ENCODE data around the gene BTG4.

The BTG4 gene

GRCh38 chr11:111452146-111452545, 60.0 kb downstream of the BTG4 start:
- TF ChIP-seq, protein P1, sequence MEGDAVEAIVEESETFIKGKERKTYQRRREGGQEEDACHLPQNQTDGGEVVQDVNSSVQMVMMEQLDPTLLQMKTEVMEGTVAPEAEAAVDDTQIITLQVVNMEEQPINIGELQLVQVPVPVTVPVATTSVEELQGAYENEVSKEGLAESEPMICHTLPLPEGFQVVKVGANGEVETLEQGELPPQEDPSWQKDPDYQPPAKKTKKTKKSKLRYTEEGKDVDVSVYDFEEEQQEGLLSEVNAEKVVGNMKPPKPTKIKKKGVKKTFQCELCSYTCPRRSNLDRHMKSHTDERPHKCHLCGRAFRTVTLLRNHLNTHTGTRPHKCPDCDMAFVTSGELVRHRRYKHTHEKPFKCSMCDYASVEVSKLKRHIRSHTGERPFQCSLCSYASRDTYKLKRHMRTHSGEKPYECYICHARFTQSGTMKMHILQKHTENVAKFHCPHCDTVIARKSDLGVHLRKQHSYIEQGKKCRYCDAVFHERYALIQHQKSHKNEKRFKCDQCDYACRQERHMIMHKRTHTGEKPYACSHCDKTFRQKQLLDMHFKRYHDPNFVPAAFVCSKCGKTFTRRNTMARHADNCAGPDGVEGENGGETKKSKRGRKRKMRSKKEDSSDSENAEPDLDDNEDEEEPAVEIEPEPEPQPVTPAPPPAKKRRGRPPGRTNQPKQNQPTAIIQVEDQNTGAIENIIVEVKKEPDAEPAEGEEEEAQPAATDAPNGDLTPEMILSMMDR (IDR thresholded peaks at IDR 0.05; ENCODE audit: insufficient read depth, missing control alignments), result no peak
- DNase-seq (ENCODE audit: insufficient read length, low spot score), result no peak
- FAIRE-seq, result no peak

- DNase-seq (ENCODE audit: insufficient read length, low spot score), result no peak
These were observed 61.5 kb downstream of the BTG4 start for GRCh38 chr11:111450480-111451320.

DNA sequence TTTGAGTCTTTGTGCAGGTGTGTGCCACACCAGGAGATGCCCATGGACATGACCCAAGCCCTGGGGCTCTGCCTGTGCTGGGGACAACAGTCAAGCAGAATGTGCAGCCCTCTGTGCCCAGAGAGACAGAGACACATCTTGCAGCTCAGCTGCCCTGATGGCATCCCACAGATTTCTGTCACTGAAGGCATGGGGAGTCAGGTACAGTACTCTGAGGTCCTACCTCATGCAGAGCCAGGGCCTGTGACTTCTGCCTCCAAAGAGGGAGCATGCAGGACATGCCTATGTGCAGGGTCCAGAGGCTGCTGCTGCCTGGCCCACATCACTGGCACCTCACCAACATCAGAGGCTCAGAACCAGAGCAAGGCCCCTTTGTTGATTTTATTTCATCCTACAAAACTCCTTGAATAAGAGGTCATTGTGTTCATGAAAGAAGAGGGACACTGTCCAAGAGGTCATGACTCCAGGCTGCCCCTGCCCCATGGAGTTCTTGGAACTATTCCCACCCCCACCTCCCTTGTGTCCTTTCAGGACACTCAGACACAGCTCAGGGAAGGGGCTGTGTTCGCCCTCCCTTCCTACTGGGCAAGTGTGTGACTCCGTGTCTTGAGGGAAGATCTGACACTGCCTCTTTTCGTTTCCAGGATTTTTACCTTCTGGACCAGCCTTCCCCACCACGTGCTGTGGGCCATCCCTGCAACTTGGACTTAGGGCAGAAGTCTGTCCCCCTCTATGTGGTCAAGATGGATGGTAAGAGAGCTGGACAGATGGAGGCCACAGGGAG, 62.3 kb downstream of the BTG4 start:
- FAIRE-seq (no peak), DNase-seq (ENCODE audit: insufficient read length, low spot score) (no peak)
- TF ChIP-seq, protein P1 (IDR thresholded peaks at IDR 0.05; ENCODE audit: insufficient read depth, missing control alignments), result no peak

More at GRCh38 chr11:111450480-111451320, 61.5 kb downstream of the BTG4 start:
- TF ChIP-seq, protein P1 (IDR thresholded peaks at IDR 0.05; ENCODE audit: insufficient read depth, missing control alignments), result no peak
- no peak for FAIRE-seq

DNA sequence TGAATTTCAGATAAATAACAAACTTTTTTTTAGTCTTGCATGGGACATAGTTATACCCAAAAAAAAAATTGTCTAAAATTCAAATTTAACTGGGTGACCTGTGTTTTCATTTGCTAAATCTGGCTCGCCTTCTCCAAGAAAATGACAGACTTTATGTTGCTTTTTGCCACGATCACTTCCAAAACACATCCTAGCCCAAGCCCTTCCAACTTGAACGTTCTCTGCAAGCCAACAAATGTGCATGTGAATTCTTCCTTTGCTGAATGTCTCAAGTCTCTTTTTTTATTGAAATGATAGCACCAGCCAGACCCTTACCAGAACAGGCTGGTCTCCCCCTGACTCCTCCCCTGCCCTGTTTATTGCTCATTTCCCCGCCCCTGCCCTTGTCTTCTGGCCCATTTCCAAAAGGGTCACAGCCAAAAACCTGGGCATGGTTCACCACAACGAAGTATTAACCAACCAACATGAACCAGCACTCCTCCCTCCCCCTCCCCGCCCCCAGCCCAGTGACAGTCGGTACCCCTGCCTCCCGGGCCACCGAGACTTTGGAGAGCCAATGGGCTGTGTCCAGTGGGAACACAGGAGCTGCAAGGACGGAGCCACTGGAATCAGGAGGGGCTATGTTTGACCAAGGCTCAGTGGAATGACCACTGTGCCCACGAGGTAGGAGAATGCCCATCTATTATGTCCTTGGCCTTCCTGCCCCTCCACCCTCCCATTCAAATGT, 63.2 kb downstream of the BTG4 start:
- FAIRE-seq (no peak), DNase-seq (ENCODE audit: insufficient read length, low spot score) (no peak)
- TF ChIP-seq, protein P1 (IDR thresholded peaks at IDR 0.05; ENCODE audit: insufficient read depth, missing control alignments), result no peak

GRCh38 chr11:111448414-111448813, 63.8 kb downstream of the BTG4 start:
- TF ChIP-seq, protein P1 (IDR thresholded peaks at IDR 0.05; ENCODE audit: insufficient read depth, missing control alignments), result no peak
- no peak for FAIRE-seq
- DNase-seq (ENCODE audit: insufficient read length, low spot score), result no peak

- TF ChIP-seq, protein P1 (IDR thresholded peaks at IDR 0.05; ENCODE audit: insufficient read depth, missing control alignments), result no peak
- no peak for DNase-seq (ENCODE audit: insufficient read length, low spot score)
- FAIRE-seq, result no peak
These were observed 64.3 kb downstream of the BTG4 start for GRCh38 chr11:111447931-111448330.

Data from D721Med (cell line).